CD14-positive monocyte (primary cell): ENCODE data around the gene SNRPD3. TPM values are rescaled to one million over a fixed set of nuclear protein-coding genes. Genes with fewer than 3 reads are reported as not detected.
A peak's percentile ranks its signal among the peaks of the same experiment; 100 is the strongest.

Experiments used
- DNase-seq, 3 donors: peaks; one replicate each; pipeline ENCODE4 v3.0.0-alpha.2; 2011 to 2022
- H2AFZ ChIP-seq: 2 replicates; pipeline ENCODE4 v1.6.0; 2012; ENCODE audit warnings: mild to moderate bottlenecking, low read depth, low read length, inconsistent platforms; ENCODE audit not compliant: insufficient read depth, poor library complexity, severe bottlenecking
- H3K27ac ChIP-seq, 2 donors: 1 replicate in 1 of 2; 2 replicates in 1 of 2; pipeline ENCODE4 v1.5.1; 2012 to 2013; ENCODE audit warnings: low read length in 2 of 2, control low read depth in 1 of 2, inconsistent platforms in 1 of 2, low read depth in 1 of 2, mild to moderate bottlenecking in 1 of 2
- H3K27me3 ChIP-seq, 2 donors: one replicate each; pipeline versions ENCODE4 v1.6.0 to v1.6.1; 2011 to 2013; ENCODE audit warnings: low read length in 2 of 2; ENCODE audit not compliant: control insufficient read depth in 2 of 2, insufficient read depth in 2 of 2
- H3K36me3 ChIP-seq, 2 donors: replicated peaks in 1 of 2; 1 replicate in 1 of 2; 2 replicates in 1 of 2; pipeline versions ENCODE4 v1.5.1 to v1.6.1; 2012 to 2013; ENCODE audit warnings: low read length in 2 of 2, control low read depth in 1 of 2, inconsistent platforms in 1 of 2, mild to moderate bottlenecking in 1 of 2; ENCODE audit not compliant: insufficient read depth in 2 of 2, control insufficient read depth in 1 of 2
- H3K4me1 ChIP-seq, 2 donors: 1 replicate in 1 of 2; 2 replicates in 1 of 2; pipeline versions ENCODE4 v1.5.1 to v1.6.1; 2012 to 2013; ENCODE audit warnings: low read length in 2 of 2, control low read depth in 1 of 2, inconsistent platforms in 1 of 2, mild to moderate bottlenecking in 1 of 2, moderate library complexity in 1 of 2; ENCODE audit not compliant: insufficient read depth in 2 of 2, control insufficient read depth in 1 of 2
- H3K4me2 ChIP-seq: replicated peaks from 2 replicates; pipeline ENCODE3; 2012; ENCODE audit warnings: low read length, moderate library complexity, mild to moderate bottlenecking; ENCODE audit not compliant: poor library complexity, severe bottlenecking; ENCODE audit errors: extremely low read depth
- H3K4me3 ChIP-seq, 3 experiments: fragments of 200-600 bp in 1 of 3; sonication (generic) in 1 of 3; replicated peaks in 1 of 3; 1 replicate in 2 of 3; 2 replicates in 1 of 3; pipeline ENCODE4 v1.5.1; 2011 to 2013; ENCODE audit warnings: low read length in 3 of 3, mild to moderate bottlenecking in 3 of 3, control low read depth in 2 of 3, low read depth in 2 of 3, inconsistent platforms in 1 of 3, moderate library complexity in 1 of 3
- H3K79me2 ChIP-seq: 2 replicates; pipeline ENCODE4 v1.6.0; 2012; ENCODE audit warnings: mild to moderate bottlenecking, control low read depth, inconsistent platforms, low read length, moderate library complexity; ENCODE audit not compliant: insufficient read depth
- H3K9ac ChIP-seq: 2 replicates; pipeline ENCODE4 v1.6.0; 2017; ENCODE audit warnings: low read length, mild to moderate bottlenecking; ENCODE audit not compliant: insufficient read depth, poor library complexity, severe bottlenecking
- H3K9me3 ChIP-seq, 2 donors: replicated peaks in 1 of 2; 1 replicate in 1 of 2; 2 replicates in 1 of 2; pipeline versions ENCODE4 v1.5.1 to v1.6.1; 2012 to 2013; ENCODE audit warnings: low read length in 2 of 2, control low read depth in 1 of 2; ENCODE audit not compliant: control insufficient read depth in 1 of 2, insufficient read depth in 1 of 2
- H4K20me1 ChIP-seq: 2 replicates; pipeline ENCODE4 v1.6.0; 2012; ENCODE audit warnings: mild to moderate bottlenecking, low read length, control low read depth, moderate library complexity; ENCODE audit not compliant: insufficient read depth
- H3K27ac Mint-ChIP-seq, 7 donors: one replicate each; pipeline ENCODE4 v1.8.0; 2020; ENCODE audit warnings: mild to moderate bottlenecking in 7 of 7, mixed read lengths in 7 of 7, moderate library complexity in 6 of 7, inconsistent platforms in 2 of 7
- H3K27me3 Mint-ChIP-seq, 3 donors: one replicate each; pipeline ENCODE4 v1.8.0; 2021 to 2022; ENCODE audit warnings: low read depth in 3 of 3, mild to moderate bottlenecking in 3 of 3, mixed read lengths in 3 of 3, moderate library complexity in 3 of 3, inconsistent platforms in 1 of 3
- H3K36me3 Mint-ChIP-seq, 2 donors: one replicate each; pipeline ENCODE4 v1.8.0; 2020; ENCODE audit warnings: mixed read lengths in 2 of 2, inconsistent platforms in 1 of 2, mild to moderate bottlenecking in 1 of 2
- H3K4me1 Mint-ChIP-seq: one replicate; pipeline ENCODE4 v1.8.0; 2020; ENCODE audit warnings: mild to moderate bottlenecking, mixed read lengths
- H3K4me3 Mint-ChIP-seq, 2 donors: one replicate each; pipeline ENCODE4 v1.8.0; 2020; ENCODE audit warnings: mild to moderate bottlenecking in 2 of 2, mixed read lengths in 2 of 2, moderate library complexity in 1 of 2
- H3K9me3 Mint-ChIP-seq, 7 donors: one replicate each; pipeline ENCODE4 v1.8.0; 2020 to 2022; ENCODE audit warnings: mixed read lengths in 7 of 7, mild to moderate bottlenecking in 6 of 7, moderate library complexity in 6 of 7, inconsistent platforms in 2 of 7
- CTCF ChIP-seq: fragments of 200-600 bp; IDR thresholded peaks from one replicate; pipeline ENCODE4 v1.8.0; 2022; ENCODE audit warnings: antibody characterized with exemption, mild to moderate bottlenecking
- WGBS: methylation state at CpG from one replicate; pipeline ENCODE4 v1.1.5; 2013; ENCODE audit warnings: missing lambda C conversion rate; ENCODE audit not compliant: insufficient coverage; 5-methylcytosine and 5-hydroxymethylcytosine counted together
- intact Hi-C, 2 donors: fragments of 100-400 bp; cut with micrococcal nuclease; formaldehyde crosslinking; loops; one replicate each; pipeline versions ENCODE4 v1.15.0 to v1.15.1; 2023
- polyA plus RNA-seq, 3 donors: library from polyadenylated mRNA; depleted of rRNA in 1 of 3; unstranded in 2 of 3; stranded (reverse) in 1 of 3; fragments of 300-500 nt in 2 of 3; fragments of >200 nt in 1 of 3; fragmentation: Illumina TruSeq in 2 of 3; gene quantifications; 1 replicate in 2 of 3; 2 replicates in 1 of 3; pipeline ENCODE4 v1.2.3, GENCODE V29; 2012 to 2021

SNRPD3 gene
- polyA plus RNA-seq, 3 donors, result 71.8 to 115 (median 80.9) TPM

GRCh38 chr22:24518228-24518627 lies 37.6 kb upstream of the SNRPD3 start:
- Mint-ChIP-seq H3K9me3 (peaks cover 0 to 3% (median 0%) of the 10 kb centered on the region in 7 donors), H3K36me3 (peaks cover 0 to 4% of the 10 kb centered on the region in 2 donors), H3K4me1 (peaks cover 78% of the 10 kb centered on the region), H3K27me3 (peaks cover 0 to 5% (median 4%) of the 10 kb centered on the region in 3 donors), H3K4me3 (no peak overlapping the region), H3K27ac (no peak overlapping the region)
- Histone ChIP-seq H3K4me2 (no peak overlapping the region), H3K9ac (no peak overlapping the region), H3K4me1 (peaks cover 66 to 71% of the 10 kb centered on the region in 2 donors), H3K27ac (no peak overlapping the region), H3K4me3 (no peak overlapping the region), H3K9me3 (no peaks in the 10 kb centered on the region), H3K27me3 (no peaks in the 10 kb centered on the region), H3K79me2 (no peaks in the 10 kb centered on the region), H4K20me1 (no peaks in the 10 kb centered on the region), H2AFZ (no peak overlapping the region), H3K36me3 (no peaks in the 10 kb centered on the region)
- 78% methylated on average over 1 of the region's 3 CpGs for WGBS
- TF ChIP-seq CTCF, result no peak
- DNase-seq, result no peak
- intact Hi-C loops, result no loop called here

DNA sequence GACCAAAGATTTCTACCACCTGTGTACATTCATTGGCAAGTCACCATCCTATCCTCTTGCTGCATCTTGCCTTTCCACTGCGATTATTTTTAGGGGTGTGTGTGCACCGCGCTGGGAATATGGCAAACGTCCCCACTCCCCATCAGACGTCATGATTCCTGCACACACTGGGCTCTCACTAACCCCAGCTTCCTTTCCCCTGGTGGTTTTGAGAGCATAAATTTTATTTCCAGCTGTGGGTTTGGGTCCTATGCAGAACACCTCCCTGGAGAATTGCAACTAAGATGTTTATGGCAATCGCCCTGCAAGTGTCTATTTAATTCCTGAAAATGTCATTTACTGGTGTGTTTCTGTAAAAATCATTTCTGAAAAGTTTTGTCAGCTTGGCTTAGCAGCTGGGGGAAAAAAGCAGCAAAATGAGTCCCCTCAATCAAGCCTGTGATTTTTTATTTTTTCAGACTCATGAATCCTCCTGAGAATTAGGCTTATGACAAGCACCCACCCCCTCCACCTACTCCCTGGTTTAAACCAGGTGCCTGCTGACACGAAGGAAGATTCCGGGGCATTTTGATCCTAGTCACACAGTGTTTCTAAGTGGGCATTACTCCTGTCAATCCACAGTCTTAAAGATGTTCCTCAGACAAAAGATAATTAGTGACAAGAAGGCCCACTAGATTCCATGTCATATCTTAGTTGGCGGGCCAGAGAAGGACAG lies 36.9 kb upstream of the SNRPD3 start:
- H3K36me3 ChIP-seq, result no peaks in the 10 kb centered on the region
- no peaks in the 10 kb centered on the region for H4K20me1 ChIP-seq
- H3K27ac ChIP-seq, result no peak overlapping the region
- no peak overlapping the region for H3K9ac ChIP-seq
- peaks cover 59 to 64% of the 10 kb centered on the region in 2 donors for H3K4me1 ChIP-seq
- H3K9me3 ChIP-seq, result no peaks in the 10 kb centered on the region
- WGBS, result 49% methylated on average over 3 of the region's 9 CpGs
- no peak for DNase-seq
- no peak overlapping the region for H2AFZ ChIP-seq
- peaks cover 71% of the 10 kb centered on the region for H3K4me1 Mint-ChIP-seq
- no peak overlapping the region for H3K4me3 ChIP-seq
- no peak for TF ChIP-seq CTCF
- H3K27me3 ChIP-seq, result no peaks in the 10 kb centered on the region
- H3K27ac Mint-ChIP-seq, result peak overlapping the region in 1 of 7 donors; percentile 77
- no peaks in the 10 kb centered on the region for H3K79me2 ChIP-seq
- no peak overlapping the region for H3K4me3 Mint-ChIP-seq
- intact Hi-C loops, result no loop called here
- H3K4me2 ChIP-seq, result no peak overlapping the region
- peaks cover 0 to 3% (median 0%) of the 10 kb centered on the region in 7 donors for H3K9me3 Mint-ChIP-seq
- peaks cover 0 to 4% (median 3%) of the 10 kb centered on the region in 3 donors for H3K27me3 Mint-ChIP-seq
- peaks cover 0 to 2% of the 10 kb centered on the region in 2 donors for H3K36me3 Mint-ChIP-seq
